ENCODE results near the gene PRF1.
"Not testable (repeated sequence)": the region's sequence is repeated elsewhere in the genome, so short reads cannot be mapped to it uniquely, and the experiment has no call there.

The PRF1 gene

GRCh38 chr10:70618663-70619062 is 16.1 kb upstream of the PRF1 start:
- Histone ChIP-seq H3K27ac (ENCODE audit: insufficient read depth in 1 of 2, low read depth in 1 of 2, low read length in 2 of 2, poor library complexity in 1 of 2, severe bottlenecking in 2 of 2) (no peak overlapping the region), H3K9me3 (ENCODE audit: control extremely low read depth in 1 of 5, control insufficient read depth in 4 of 5, insufficient read depth in 2 of 5, low read depth in 1 of 5, low read length in 4 of 5) (peaks cover 0 to 30% (median 7%) of the 10 kb centered on the region in 5 experiments), H3K36me3 (ENCODE audit: control insufficient read depth in 4 of 4, insufficient read depth in 4 of 4, low read length in 3 of 4) (no peaks in the 10 kb centered on the region), H3K4me1 (ENCODE audit: control extremely low read depth in 1 of 4, control insufficient read depth in 4 of 4, insufficient read depth in 4 of 4, low read length in 3 of 4) (peaks cover 0 to 21% (median 11%) of the 10 kb centered on the region in 4 experiments), H3K27me3 (replicated peaks in 2 of 5; ENCODE audit: control insufficient read depth in 4 of 5, insufficient read depth in 5 of 5, low read length in 4 of 5) (peaks cover 0 to 5% (median 0%) of the 10 kb centered on the region in 5 experiments), H3K4me3 (ENCODE audit: control insufficient read depth in 1 of 7, extremely low read depth in 1 of 7, insufficient read depth in 4 of 7, low read depth in 2 of 7, low read length in 6 of 7) (no peak overlapping the region)
- DNase-seq: no peak
- POLR2A ChIA-PET: no interaction called here
- CTCF ChIA-PET: interaction anchor here (0.8 to 1.7 kb wide), 3 partner anchors 53 to 150 kb away, joined by 3 read pairs; no protein-coding TSS in a partner anchor
- 94% methylated on average over 5 of the region's 5 CpGs for WGBS (ENCODE audit: insufficient coverage)

- peaks cover 0 to 5% (median 0%) of the 10 kb centered on the region in 5 experiments for H3K27me3 ChIP-seq (replicated peaks in 2 of 5; ENCODE audit: control insufficient read depth in 4 of 5, insufficient read depth in 5 of 5, low read length in 4 of 5)
- no peak overlapping the region for H3K4me3 ChIP-seq (ENCODE audit: control insufficient read depth in 1 of 7, extremely low read depth in 1 of 7, insufficient read depth in 4 of 7, low read depth in 2 of 7, low read length in 6 of 7)
- POLR2A ChIA-PET: no interaction called here
- 98% methylated on average over 7 of the region's 7 CpGs for WGBS (ENCODE audit: insufficient coverage)
- H3K4me1 ChIP-seq (ENCODE audit: control extremely low read depth in 1 of 4, control insufficient read depth in 4 of 4, insufficient read depth in 4 of 4, low read length in 3 of 4): peaks cover 0 to 18% (median 7%) of the 10 kb centered on the region in 4 experiments
- no peaks in the 10 kb centered on the region for H3K36me3 ChIP-seq (ENCODE audit: control insufficient read depth in 4 of 4, insufficient read depth in 4 of 4, low read length in 3 of 4)
- peak overlapping the region in 1 of 2 experiments; percentile 38 for H3K27ac ChIP-seq (ENCODE audit: insufficient read depth in 1 of 2, low read depth in 1 of 2, low read length in 2 of 2, poor library complexity in 1 of 2, severe bottlenecking in 2 of 2)
- CTCF ChIA-PET: interaction anchor here (0.8 to 1.3 kb wide), 4 partner anchors 31 to 149 kb away, joined by 3 read pairs; no protein-coding TSS in a partner anchor
- no peak for DNase-seq
- peaks cover 0 to 28% (median 5%) of the 10 kb centered on the region in 5 experiments for H3K9me3 ChIP-seq (ENCODE audit: control extremely low read depth in 1 of 5, control insufficient read depth in 4 of 5, insufficient read depth in 2 of 5, low read depth in 1 of 5, low read length in 4 of 5)
These were observed 15.4 kb upstream of the PRF1 start for GRCh38 chr10:70617798-70618568.

GRCh38 chr10:70616761-70617160 is 14.2 kb upstream of the PRF1 start:
- no peak overlapping the region for H3K27ac ChIP-seq (ENCODE audit: insufficient read depth in 1 of 2, low read depth in 1 of 2, low read length in 2 of 2, poor library complexity in 1 of 2, severe bottlenecking in 2 of 2)
- no peak overlapping the region for H3K4me3 ChIP-seq (ENCODE audit: control insufficient read depth in 1 of 7, extremely low read depth in 1 of 7, insufficient read depth in 4 of 7, low read depth in 2 of 7, low read length in 6 of 7)
- ChIA-PET POLR2A (no interaction called here), CTCF (interaction anchor here (1.0 to 1.4 kb wide), 3 partner anchors 32 to 58 kb away, joined by 3 read pairs; no protein-coding TSS in a partner anchor)
- peaks cover 0 to 24% (median 4%) of the 10 kb centered on the region in 5 experiments for H3K9me3 ChIP-seq (ENCODE audit: control extremely low read depth in 1 of 5, control insufficient read depth in 4 of 5, insufficient read depth in 2 of 5, low read depth in 1 of 5, low read length in 4 of 5)
- H3K27me3 ChIP-seq (replicated peaks in 2 of 5; ENCODE audit: control insufficient read depth in 4 of 5, insufficient read depth in 5 of 5, low read length in 4 of 5): peaks cover 0 to 1% (median 0%) of the 10 kb centered on the region in 5 experiments
- H3K36me3 ChIP-seq (ENCODE audit: control insufficient read depth in 4 of 4, insufficient read depth in 4 of 4, low read length in 3 of 4): no peaks in the 10 kb centered on the region
- peaks cover 0 to 18% (median 5%) of the 10 kb centered on the region in 4 experiments for H3K4me1 ChIP-seq (ENCODE audit: control extremely low read depth in 1 of 4, control insufficient read depth in 4 of 4, insufficient read depth in 4 of 4, low read length in 3 of 4)
- WGBS (ENCODE audit: insufficient coverage): 100% methylated on average over 1 of the region's 4 CpGs
- no peak for DNase-seq

GRCh38 chr10:70615784-70616522 is 13.4 kb upstream of the PRF1 start:
- 14% methylated on average over 7 of the region's 7 CpGs for WGBS (ENCODE audit: insufficient coverage)

GRCh38 chr10:70615211-70615610 is 12.7 kb upstream of the PRF1 start:
- Histone ChIP-seq H3K36me3 (ENCODE audit: control insufficient read depth in 4 of 4, insufficient read depth in 4 of 4, low read length in 3 of 4) (no peaks in the 10 kb centered on the region), H3K27ac (ENCODE audit: insufficient read depth in 1 of 2, low read depth in 1 of 2, low read length in 2 of 2, poor library complexity in 1 of 2, severe bottlenecking in 2 of 2) (no peak overlapping the region), H3K27me3 (replicated peaks in 2 of 5; ENCODE audit: control insufficient read depth in 4 of 5, insufficient read depth in 5 of 5, low read length in 4 of 5) (peaks cover 0 to 1% (median 0%) of the 10 kb centered on the region in 5 experiments), H3K4me1 (ENCODE audit: control extremely low read depth in 1 of 4, control insufficient read depth in 4 of 4, insufficient read depth in 4 of 4, low read length in 3 of 4) (peaks cover 0 to 18% (median 5%) of the 10 kb centered on the region in 4 experiments), H3K4me3 (ENCODE audit: control insufficient read depth in 1 of 7, extremely low read depth in 1 of 7, insufficient read depth in 4 of 7, low read depth in 2 of 7, low read length in 6 of 7) (no peak overlapping the region), H3K9me3 (ENCODE audit: control extremely low read depth in 1 of 5, control insufficient read depth in 4 of 5, insufficient read depth in 2 of 5, low read depth in 1 of 5, low read length in 4 of 5) (peaks cover 0 to 12% (median 2%) of the 10 kb centered on the region in 5 experiments)
- no peak for DNase-seq
- WGBS (ENCODE audit: insufficient coverage): no CpG with 5 or more reads among the region's 2 CpGs
- POLR2A ChIA-PET: no interaction called here
- CTCF ChIA-PET: interaction anchor here (1.0 kb wide), 1 partner anchor 54 kb away, joined by 3 read pairs; no protein-coding TSS in a partner anchor

More at GRCh38 chr10:70615784-70616522, 13.4 kb upstream of the PRF1 start:
- POLR2A ChIA-PET: interaction anchor here (0.6 kb wide), 1 partner anchor 93 kb away, joined by 4 read pairs; no protein-coding TSS in a partner anchor
- H3K36me3 ChIP-seq (ENCODE audit: control insufficient read depth in 4 of 4, insufficient read depth in 4 of 4, low read length in 3 of 4): no peaks in the 10 kb centered on the region
- CTCF ChIA-PET: interaction anchor here (1.0 to 1.4 kb wide), 2 partner anchors 54 to 55 kb away, joined by 3 read pairs; no protein-coding TSS in a partner anchor
- H3K4me1 ChIP-seq (ENCODE audit: control extremely low read depth in 1 of 4, control insufficient read depth in 4 of 4, insufficient read depth in 4 of 4, low read length in 3 of 4): peaks cover 0 to 18% (median 5%) of the 10 kb centered on the region in 4 experiments
- H3K27ac ChIP-seq (ENCODE audit: insufficient read depth in 1 of 2, low read depth in 1 of 2, low read length in 2 of 2, poor library complexity in 1 of 2, severe bottlenecking in 2 of 2): no peak overlapping the region
- H3K27me3 ChIP-seq (replicated peaks in 2 of 5; ENCODE audit: control insufficient read depth in 4 of 5, insufficient read depth in 5 of 5, low read length in 4 of 5): peaks cover 0 to 1% (median 0%) of the 10 kb centered on the region in 5 experiments
- peaks cover 0 to 20% (median 4%) of the 10 kb centered on the region in 5 experiments for H3K9me3 ChIP-seq (ENCODE audit: control extremely low read depth in 1 of 5, control insufficient read depth in 4 of 5, insufficient read depth in 2 of 5, low read depth in 1 of 5, low read length in 4 of 5)
- H3K4me3 ChIP-seq (ENCODE audit: control insufficient read depth in 1 of 7, extremely low read depth in 1 of 7, insufficient read depth in 4 of 7, low read depth in 2 of 7, low read length in 6 of 7): peak overlapping the region in 2 of 7 experiments; percentile 14 to 23
- peak; percentile 42 to 85 (median 74) for DNase-seq

- CTCF ChIA-PET; DNase-seq; H3K4me3 ChIP-seq (ENCODE audit: control insufficient read depth in 1 of 7, extremely low read depth in 1 of 7, insufficient read depth in 4 of 7, low read depth in 2 of 7, low read length in 6 of 7); H3K36me3 ChIP-seq (ENCODE audit: control insufficient read depth in 4 of 4, insufficient read depth in 4 of 4, low read length in 3 of 4); H3K27me3 ChIP-seq (replicated peaks in 2 of 5; ENCODE audit: control insufficient read depth in 4 of 5, insufficient read depth in 5 of 5, low read length in 4 of 5); H3K9me3 ChIP-seq (ENCODE audit: control extremely low read depth in 1 of 5, control insufficient read depth in 4 of 5, insufficient read depth in 2 of 5, low read depth in 1 of 5, low read length in 4 of 5); POLR2A ChIA-PET; H3K27ac ChIP-seq (ENCODE audit: insufficient read depth in 1 of 2, low read depth in 1 of 2, low read length in 2 of 2, poor library complexity in 1 of 2, severe bottlenecking in 2 of 2): not testable (repeated sequence)
- 95% methylated on average over 2 of the region's 3 CpGs for WGBS (ENCODE audit: insufficient coverage)
- H3K4me1 ChIP-seq (ENCODE audit: control extremely low read depth in 1 of 4, control insufficient read depth in 4 of 4, insufficient read depth in 4 of 4, low read length in 3 of 4): peaks cover 0 to 18% (median 5%) of the 10 kb centered on the region in 4 experiments
These were observed 11.8 kb upstream of the PRF1 start for GRCh38 chr10:70614364-70614763.

Data from common myeloid progenitor, CD34-positive (primary cell).